ENCODE results near the gene PSMC6.
"Not testable (repeated sequence)": the region's sequence is repeated elsewhere in the genome, so short reads cannot be mapped to it uniquely, and the experiment has no call there.

Gene PSMC6

DNA sequence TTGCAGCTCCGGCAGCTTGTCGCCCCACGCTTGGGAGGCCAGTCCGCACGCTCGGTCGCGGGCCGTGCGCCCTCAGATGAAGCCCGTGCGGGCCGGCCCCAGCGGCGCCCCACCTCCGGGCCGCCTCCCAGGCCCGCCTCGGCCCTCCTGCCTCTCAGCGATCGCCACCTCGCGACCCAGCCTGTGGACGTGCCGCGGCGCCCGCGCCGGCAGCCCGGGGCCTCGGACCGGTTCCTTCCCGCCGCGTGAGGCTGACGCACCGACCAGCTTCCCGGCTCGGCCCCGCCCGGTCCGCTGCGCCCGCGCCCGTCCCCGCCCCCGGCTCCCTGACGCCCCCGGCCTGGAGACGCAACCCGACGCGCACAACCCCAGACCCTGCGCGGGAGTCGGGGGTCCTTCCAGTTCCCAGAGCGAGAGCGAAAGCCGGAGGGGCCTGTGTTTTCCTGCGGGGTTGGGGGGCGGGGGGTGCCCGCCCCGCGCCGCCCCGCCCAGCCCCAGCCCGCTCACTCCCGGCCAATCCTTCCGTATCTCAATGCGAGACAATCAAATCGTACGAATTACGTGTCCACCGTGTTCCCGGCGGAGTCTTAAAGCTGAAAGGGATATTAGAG lies 11.4 kb upstream of the PSMC6 start, which contains the start of gene ERO1A:
Gene ERO1A, minus strand, starts transcription at position 78 of the 611 bp plus-strand sequence. Its CDS starts 77 bp downstream, at position 1.
- H3K27me3 Mint-ChIP-seq: no peaks in the 10 kb centered on the region
- H3K4me3 Mint-ChIP-seq: peak within 1 kb of the TSS; percentile 92
- no peaks in the 10 kb centered on the region for H3K9me3 Mint-ChIP-seq
- DNase-seq (peak; percentile 82), ATAC-seq (peak; percentile 82)
- H3K36me3 Mint-ChIP-seq (ENCODE audit: low read depth): peaks cover 19% of the 10 kb centered on the region
- peaks cover 39% of the 10 kb centered on the region for H3K4me1 Mint-ChIP-seq
- peak within 1 kb of the TSS; percentile 96 for H3K27ac Mint-ChIP-seq

DNA sequence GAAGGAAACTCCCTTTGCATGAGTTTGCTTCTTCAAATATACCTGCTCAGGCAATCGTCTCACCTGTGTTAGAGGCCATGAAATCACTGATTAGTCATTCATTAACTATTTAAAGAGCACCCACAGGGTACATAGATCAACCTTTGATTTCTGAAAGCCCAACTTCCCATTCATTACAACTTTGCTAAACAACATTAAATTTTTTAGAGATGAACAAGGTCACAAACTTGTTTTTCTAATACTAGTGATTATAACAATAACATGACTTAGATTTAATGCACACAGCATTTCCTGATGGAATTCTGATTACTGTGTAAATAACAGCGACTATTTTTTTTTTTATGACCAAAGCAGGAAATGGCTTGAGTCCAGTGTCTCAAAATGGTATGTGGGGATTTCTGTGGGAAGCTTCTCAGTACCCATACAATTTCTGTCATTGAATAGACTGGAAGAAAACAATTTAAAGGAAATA lies 6.3 kb upstream of the PSMC6 start:
- Mint-ChIP-seq H3K9me3 (no peaks in the 10 kb centered on the region), H3K36me3 (ENCODE audit: low read depth) (no peaks in the 10 kb centered on the region), H3K4me1 (peaks cover 15% of the 10 kb centered on the region), H3K27ac (no peak overlapping the region), H3K4me3 (no peak overlapping the region), H3K27me3 (no peaks in the 10 kb centered on the region)
- DNase-seq (no peak), ATAC-seq (no peak)

DNA sequence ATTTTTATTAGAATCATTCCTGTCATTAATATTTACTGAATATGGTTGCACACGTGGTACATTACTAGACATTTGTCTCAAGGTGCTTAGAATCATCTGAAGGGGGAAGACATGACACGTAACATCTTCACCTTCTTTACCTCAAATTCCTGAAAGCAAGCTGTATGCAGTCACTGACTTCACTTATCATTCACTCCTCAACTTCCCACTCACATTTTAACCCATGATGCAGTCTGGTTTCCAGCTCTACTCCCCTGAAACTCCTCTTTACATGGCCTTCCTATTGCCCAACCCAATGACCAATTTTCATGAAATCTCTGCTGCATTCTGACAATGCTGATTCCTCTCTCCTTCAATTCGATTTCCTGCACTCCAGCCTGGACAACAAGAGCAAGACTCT lies 5.8 kb upstream of the PSMC6 start:
- no peaks in the 10 kb centered on the region for H3K9me3 Mint-ChIP-seq
- no peak overlapping the region for H3K4me3 Mint-ChIP-seq
- ATAC-seq (peak; percentile 65), DNase-seq (no peak)
- peak overlapping the region; percentile 3 for H3K27ac Mint-ChIP-seq
- no peaks in the 10 kb centered on the region for H3K27me3 Mint-ChIP-seq
- peaks cover 17% of the 10 kb centered on the region for H3K4me1 Mint-ChIP-seq
- H3K36me3 Mint-ChIP-seq (ENCODE audit: low read depth): no peaks in the 10 kb centered on the region

GRCh38 chr14:52703225-52703624 lies 3.8 kb upstream of the PSMC6 start:
- Mint-ChIP-seq H3K4me3 (no peak overlapping the region), H3K27me3 (no peaks in the 10 kb centered on the region), H3K4me1 (peaks cover 31% of the 10 kb centered on the region), H3K36me3 (ENCODE audit: low read depth) (peaks cover 7% of the 10 kb centered on the region), H3K27ac (no peak overlapping the region), H3K9me3 (no peaks in the 10 kb centered on the region)
- no peak for DNase-seq
- ATAC-seq: no peak

DNA sequence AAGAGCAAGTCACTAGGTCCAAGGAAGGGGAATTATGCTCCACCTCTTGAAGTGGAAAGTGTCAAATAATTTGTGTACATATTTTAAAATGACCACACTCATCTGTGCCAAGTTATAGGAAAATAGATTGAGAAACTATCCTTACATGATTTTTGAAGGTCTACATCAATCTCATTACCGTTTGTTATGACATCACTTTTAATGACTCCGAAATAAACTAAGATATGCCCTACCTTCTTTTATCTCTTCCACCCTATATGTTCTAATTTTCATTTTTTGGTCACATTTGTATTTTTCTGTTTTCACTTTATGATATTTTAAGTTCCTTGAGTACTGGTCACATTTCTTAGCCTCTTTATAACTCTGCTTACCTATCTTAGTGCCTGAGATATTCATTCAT lies 3.3 kb upstream of the PSMC6 start:
- no peaks in the 10 kb centered on the region for H3K9me3 Mint-ChIP-seq
- no peak overlapping the region for H3K4me3 Mint-ChIP-seq
- no peak for ATAC-seq

DNA sequence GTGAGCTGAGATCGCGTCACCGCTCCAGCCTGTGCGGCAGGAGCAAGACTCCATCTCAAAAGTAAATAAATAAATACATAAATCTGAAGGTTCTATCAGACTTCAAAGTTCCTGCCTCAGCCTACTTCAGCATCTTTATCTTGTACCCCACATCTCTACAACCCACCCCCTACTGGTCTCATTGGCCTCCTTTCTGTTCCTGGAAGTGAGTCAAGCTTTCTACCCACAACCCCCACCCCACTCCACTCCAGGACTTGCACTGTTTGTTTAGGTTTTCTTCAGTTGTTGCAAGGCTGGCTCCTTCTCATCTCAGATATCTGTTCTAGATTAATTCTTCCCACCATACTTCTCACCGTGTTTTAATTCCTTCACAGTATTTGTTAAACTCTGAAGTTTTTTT lies 714 bp upstream of the PSMC6 start:
- peaks cover 47% of the 10 kb centered on the region for H3K4me1 Mint-ChIP-seq
- H3K4me3 Mint-ChIP-seq: peak overlapping the region; percentile 97
- H3K27ac Mint-ChIP-seq: peak overlapping the region; percentile 94
- H3K36me3 Mint-ChIP-seq (ENCODE audit: low read depth): peaks cover 35% of the 10 kb centered on the region
- ATAC-seq (peak; percentile 77), DNase-seq (peak; percentile 48)
- no peaks in the 10 kb centered on the region for H3K27me3 Mint-ChIP-seq
- no peaks in the 10 kb centered on the region for H3K9me3 Mint-ChIP-seq

More for the DNA sequence above, 3.3 kb upstream of the PSMC6 start:
- Mint-ChIP-seq H3K36me3 (ENCODE audit: low read depth) (peaks cover 11% of the 10 kb centered on the region), H3K27me3 (no peaks in the 10 kb centered on the region), H3K4me1 (peaks cover 35% of the 10 kb centered on the region), H3K27ac (no peak overlapping the region)
- DNase-seq: no peak

GRCh38 chr14:52711666-52712065 lies 4.7 kb downstream of the PSMC6 start:
- Mint-ChIP-seq H3K27me3 (no peaks in the 10 kb centered on the region), H3K4me3 (no peak overlapping the region), H3K36me3 (ENCODE audit: low read depth) (peaks cover 76% of the 10 kb centered on the region), H3K4me1 (peaks cover 41% of the 10 kb centered on the region), H3K27ac (peak overlapping the region; percentile 50), H3K9me3 (no peaks in the 10 kb centered on the region)
- DNase-seq: no peak
- no peak for ATAC-seq

- DNase-seq: no peak
- Mint-ChIP-seq H3K4me1 (peaks cover 10% of the 10 kb centered on the region), H3K27ac (no peak overlapping the region), H3K9me3 (no peaks in the 10 kb centered on the region), H3K36me3 (ENCODE audit: low read depth) (peaks cover 70% of the 10 kb centered on the region), H3K4me3 (no peak overlapping the region), H3K27me3 (no peaks in the 10 kb centered on the region)
- no peak for ATAC-seq
Observed at GRCh38 chr14:52716155-52716554, 9.2 kb downstream of the PSMC6 start.

DNA sequence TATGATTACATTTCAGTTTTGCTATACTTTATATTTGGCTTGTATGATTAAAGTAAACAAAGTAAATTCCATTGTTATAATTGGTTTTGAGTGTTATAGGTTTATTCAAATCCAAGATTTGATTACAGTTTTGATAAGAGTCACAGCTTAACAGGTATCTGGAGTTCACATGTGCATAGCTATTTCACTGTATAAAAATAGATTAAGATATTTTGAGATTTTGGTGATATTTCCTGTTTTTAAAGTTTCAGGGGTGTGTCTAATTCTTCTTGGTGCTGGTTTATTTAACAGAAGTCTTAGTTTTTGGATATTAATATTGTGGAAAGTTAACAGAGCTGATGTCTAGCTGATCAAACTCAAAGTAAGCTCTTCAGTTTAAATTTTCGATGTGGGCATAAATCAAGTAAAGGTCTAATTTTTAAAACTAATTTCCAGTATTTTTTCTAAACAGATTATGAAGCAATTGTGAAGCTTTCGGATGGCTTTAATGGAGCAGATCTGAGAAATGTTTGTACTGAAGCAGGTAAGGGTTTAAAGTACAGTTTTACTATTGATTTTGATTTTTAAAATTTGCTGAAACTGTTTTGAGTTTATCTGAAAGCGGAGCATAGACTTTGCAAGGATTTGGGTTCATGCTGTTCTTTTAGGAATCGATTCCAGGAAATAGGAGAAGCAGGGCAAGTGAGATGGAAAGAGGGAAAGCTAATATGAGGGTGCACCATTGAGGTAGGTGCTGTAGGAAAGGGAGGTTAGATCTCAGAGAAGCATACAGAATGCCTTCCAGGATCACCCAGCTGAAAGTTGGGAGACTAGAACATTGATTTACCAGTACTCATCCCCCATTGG lies 16.7 kb downstream of the PSMC6 start:
- Mint-ChIP-seq H3K36me3 (ENCODE audit: low read depth) (peaks cover 61% of the 10 kb centered on the region), H3K27ac (no peak overlapping the region), H3K4me1 (peaks cover 15% of the 10 kb centered on the region), H3K27me3 (no peaks in the 10 kb centered on the region), H3K9me3 (no peaks in the 10 kb centered on the region), H3K4me3 (no peak overlapping the region)
- ATAC-seq: no peak
- DNase-seq: no peak

DNA sequence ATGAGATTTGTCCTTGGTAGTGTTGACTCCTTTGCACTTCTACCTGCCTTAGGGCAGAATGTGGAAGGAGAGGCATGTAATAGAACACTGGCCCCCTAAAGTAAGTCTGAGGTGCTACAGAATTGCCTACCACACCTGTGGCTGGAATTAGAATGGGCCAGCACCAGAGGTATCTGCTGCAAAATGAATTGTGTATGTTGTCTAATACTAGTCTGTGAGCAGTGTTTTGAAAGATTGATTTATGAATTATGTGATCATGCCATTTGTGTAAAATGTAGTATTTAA lies 17.3 kb downstream of the PSMC6 start:
- no peak for ATAC-seq
- H3K4me3 Mint-ChIP-seq: no peak overlapping the region
- H3K4me1 Mint-ChIP-seq: peaks cover 15% of the 10 kb centered on the region
- no peak for DNase-seq
- H3K27ac Mint-ChIP-seq: no peak overlapping the region
- no peaks in the 10 kb centered on the region for H3K27me3 Mint-ChIP-seq
- no peaks in the 10 kb centered on the region for H3K9me3 Mint-ChIP-seq
- H3K36me3 Mint-ChIP-seq (ENCODE audit: low read depth): peaks cover 57% of the 10 kb centered on the region

DNA sequence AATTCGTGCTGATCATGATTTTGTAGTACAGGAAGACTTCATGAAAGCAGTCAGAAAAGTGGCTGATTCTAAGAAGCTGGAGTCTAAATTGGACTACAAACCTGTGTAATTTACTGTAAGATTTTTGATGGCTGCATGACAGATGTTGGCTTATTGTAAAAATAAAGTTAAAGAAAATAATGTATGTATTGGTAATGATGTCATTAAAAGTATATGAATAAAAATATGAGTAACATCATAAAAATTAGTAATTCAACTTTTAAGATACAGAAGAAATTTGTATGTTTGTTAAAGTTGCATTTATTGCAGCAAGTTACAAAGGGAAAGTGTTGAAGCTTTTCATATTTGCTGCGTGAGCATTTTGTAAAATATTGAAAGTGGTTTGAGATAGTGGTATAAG lies 20.5 kb downstream of the PSMC6 start:
- Mint-ChIP-seq H3K4me1 (peaks cover 23% of the 10 kb centered on the region), H3K36me3 (ENCODE audit: low read depth) (peaks cover 36% of the 10 kb centered on the region)
- H3K9me3 Mint-ChIP-seq, H3K27ac Mint-ChIP-seq, DNase-seq, ATAC-seq, H3K4me3 Mint-ChIP-seq, H3K27me3 Mint-ChIP-seq: not testable (repeated sequence)

- H3K27ac Mint-ChIP-seq, H3K9me3 Mint-ChIP-seq, ATAC-seq, H3K27me3 Mint-ChIP-seq, H3K4me3 Mint-ChIP-seq, DNase-seq: not testable (repeated sequence)
- peaks cover 31% of the 10 kb centered on the region for H3K4me1 Mint-ChIP-seq
- H3K36me3 Mint-ChIP-seq (ENCODE audit: low read depth): peaks cover 38% of the 10 kb centered on the region
Observed at GRCh38 chr14:52729035-52729434, 22.0 kb downstream of the PSMC6 start.

DNA sequence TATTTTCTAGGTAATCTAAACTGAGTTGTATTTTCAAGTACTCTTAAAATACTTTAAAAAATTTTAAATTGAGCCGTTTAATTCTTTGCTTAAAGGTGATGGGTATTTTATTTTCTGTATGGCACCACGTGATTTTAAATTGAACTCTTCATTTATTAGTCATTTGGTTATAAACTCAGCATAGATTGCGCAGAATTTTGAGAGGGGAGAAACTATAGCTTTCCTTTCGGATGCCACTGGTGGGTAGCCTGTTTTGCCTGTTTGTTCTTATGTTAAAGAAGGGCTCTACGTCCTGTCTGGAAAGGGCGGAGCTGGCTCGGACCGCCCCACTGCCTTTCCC lies 22.6 kb downstream of the PSMC6 start:
- Mint-ChIP-seq H3K36me3 (ENCODE audit: low read depth) (peaks cover 38% of the 10 kb centered on the region), H3K27ac (peak overlapping the region; percentile 85)

DNA sequence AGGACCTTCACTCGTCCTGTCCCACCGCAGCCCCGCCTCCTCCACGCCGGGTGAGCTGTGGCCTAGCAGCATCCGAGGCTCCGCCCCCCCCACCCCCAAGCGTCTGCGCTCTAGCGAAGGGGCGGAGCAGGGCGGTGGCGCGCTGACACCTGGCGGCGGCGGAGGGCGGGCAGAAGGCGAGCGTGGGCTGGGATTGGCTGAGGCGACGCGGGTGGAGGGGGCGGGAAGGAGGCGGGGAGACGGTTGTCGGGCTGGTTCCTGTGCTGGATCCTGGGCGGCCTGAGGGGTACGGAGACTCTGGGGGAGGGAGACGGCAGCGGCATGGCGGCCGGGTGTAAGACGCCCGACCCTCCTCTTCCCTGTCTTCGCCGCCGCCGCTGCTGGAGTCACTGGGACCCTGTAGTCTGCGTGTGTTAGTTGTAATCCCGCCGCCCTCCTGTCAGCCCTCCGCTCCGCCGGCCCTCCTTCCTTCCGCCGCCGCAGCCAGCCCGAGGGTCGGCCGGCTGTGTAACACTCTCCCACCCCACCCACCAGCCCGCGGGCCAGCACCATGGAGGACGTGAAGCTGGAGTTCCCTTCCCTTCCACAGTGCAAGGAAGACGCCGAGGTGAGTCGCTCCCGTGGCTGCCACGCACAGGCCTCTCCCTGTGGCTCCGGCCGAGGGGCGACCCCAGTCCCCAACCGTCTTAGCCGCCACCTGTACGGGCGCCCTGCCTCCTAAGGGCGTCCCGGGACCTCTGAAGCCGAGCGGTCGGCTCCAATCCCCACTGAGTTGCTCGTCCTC lies 23.1 kb downstream of the PSMC6 start, which contains the start of gene STYX:
Gene STYX, plus strand, starts transcription at position 242 of the 784 bp plus-strand sequence. Its CDS starts 309 bp downstream, at position 551.
- no peaks in the 10 kb centered on the region for H3K27me3 Mint-ChIP-seq
- H3K4me1 Mint-ChIP-seq: peaks cover 40% of the 10 kb centered on the region
- peaks cover 35% of the 10 kb centered on the region for H3K36me3 Mint-ChIP-seq (ENCODE audit: low read depth)
- ATAC-seq: peak; percentile 98
- H3K9me3 Mint-ChIP-seq: no peaks in the 10 kb centered on the region
- peak within 1 kb of the TSS; percentile 94 for H3K4me3 Mint-ChIP-seq
- peak; percentile 99 for DNase-seq
- peak within 1 kb of the TSS; percentile 85 for H3K27ac Mint-ChIP-seq

More for the DNA sequence above, 22.6 kb downstream of the PSMC6 start:
- H3K4me3 Mint-ChIP-seq: peak overlapping the region; percentile 94
- no peak for ATAC-seq
- no peaks in the 10 kb centered on the region for H3K9me3 Mint-ChIP-seq
- H3K27me3 Mint-ChIP-seq: no peaks in the 10 kb centered on the region
- DNase-seq: no peak
- H3K4me1 Mint-ChIP-seq: peaks cover 36% of the 10 kb centered on the region

Measured in activated naive CD8-positive, alpha-beta T cell treated with anti-CD3 and anti-CD28 coated beads, Interleukin-2, amount 50 U/mL, for 24 hours (primary cell).